Measurements from ENCODE around the gene HOTAIR.

DNA sequence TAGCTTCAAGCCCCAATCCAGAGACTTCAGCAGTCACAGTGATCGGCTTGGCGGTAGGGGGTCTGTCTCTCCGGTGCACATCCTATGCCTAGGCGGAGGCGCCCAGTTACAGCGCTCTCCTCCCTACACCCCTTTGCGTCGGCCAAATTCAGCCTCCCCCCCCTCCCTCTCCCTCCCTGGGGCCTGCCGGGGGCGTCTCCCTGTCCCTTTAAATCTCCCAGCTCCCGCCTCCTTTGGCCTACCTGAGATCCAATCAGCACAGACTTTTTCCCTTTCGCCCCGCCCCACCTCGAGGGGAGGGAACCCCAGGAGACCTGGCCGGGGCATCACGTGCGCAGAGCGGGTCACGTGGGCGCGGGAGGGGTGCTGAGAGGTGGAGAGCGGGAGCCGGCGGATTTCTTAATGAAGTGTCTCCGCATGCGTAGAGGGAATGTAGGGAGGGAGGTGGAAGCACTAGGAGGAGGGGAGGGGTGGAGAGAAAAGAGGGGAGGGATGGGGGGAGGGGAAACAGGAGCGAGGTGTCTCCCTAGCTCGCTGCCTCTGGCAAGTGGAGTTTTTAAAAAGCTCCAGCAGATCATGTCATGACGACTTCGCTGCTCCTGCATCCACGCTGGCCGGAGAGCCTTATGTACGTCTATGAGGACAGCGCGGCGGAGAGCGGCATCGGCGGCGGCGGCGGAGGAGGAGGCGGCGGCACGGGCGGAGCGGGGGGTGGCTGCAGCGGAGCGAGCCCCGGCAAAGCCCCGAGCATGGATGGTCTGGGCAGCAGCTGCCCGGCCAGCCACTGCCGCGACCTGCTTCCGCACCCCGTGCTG lies 36.2 kb downstream of the HOTAIR start, which contains the start of gene HOXC13:
- TF ChIP-seq, protein P1, sequence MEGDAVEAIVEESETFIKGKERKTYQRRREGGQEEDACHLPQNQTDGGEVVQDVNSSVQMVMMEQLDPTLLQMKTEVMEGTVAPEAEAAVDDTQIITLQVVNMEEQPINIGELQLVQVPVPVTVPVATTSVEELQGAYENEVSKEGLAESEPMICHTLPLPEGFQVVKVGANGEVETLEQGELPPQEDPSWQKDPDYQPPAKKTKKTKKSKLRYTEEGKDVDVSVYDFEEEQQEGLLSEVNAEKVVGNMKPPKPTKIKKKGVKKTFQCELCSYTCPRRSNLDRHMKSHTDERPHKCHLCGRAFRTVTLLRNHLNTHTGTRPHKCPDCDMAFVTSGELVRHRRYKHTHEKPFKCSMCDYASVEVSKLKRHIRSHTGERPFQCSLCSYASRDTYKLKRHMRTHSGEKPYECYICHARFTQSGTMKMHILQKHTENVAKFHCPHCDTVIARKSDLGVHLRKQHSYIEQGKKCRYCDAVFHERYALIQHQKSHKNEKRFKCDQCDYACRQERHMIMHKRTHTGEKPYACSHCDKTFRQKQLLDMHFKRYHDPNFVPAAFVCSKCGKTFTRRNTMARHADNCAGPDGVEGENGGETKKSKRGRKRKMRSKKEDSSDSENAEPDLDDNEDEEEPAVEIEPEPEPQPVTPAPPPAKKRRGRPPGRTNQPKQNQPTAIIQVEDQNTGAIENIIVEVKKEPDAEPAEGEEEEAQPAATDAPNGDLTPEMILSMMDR (IDR thresholded peaks at IDR 0.05; ENCODE audit: low read length) = no peak
- no peak for TF ChIP-seq EZH2 (optimal IDR thresholded peaks at IDR 0.05; ENCODE audit: low read depth, low read length)
- TF ChIP-seq EZH2phosphoT487 (IDR thresholded peaks at IDR 0.05; ENCODE audit: low read length) = no peak

Measured in MM.1S (cell line).